ENCODE data around the gene MANSC1. TPM values are rescaled to one million over a fixed set of nuclear protein-coding genes. Genes with fewer than 3 reads are reported as not detected.

The MANSC1 gene
- total RNA-seq, 1 donor from 2014 or later: 2.9 TPM

GRCh38 chr12:12392413-12392812 is 42.4 kb upstream of the MANSC1 start:
- no peak for DNase-seq (ENCODE audit: low read depth)
- no peaks in the 10 kb centered on the region for H3K9me3 ChIP-seq (ENCODE audit: insufficient read depth, low read depth, low read length)
- Mint-ChIP-seq H3K4me1 (ENCODE audit: low read depth, unreplicated experiment) (peaks cover 3% of the 10 kb centered on the region), H3K27ac (ENCODE audit: unreplicated experiment) (no peak overlapping the region), H3K4me3 (ENCODE audit: unreplicated experiment) (no peak overlapping the region), H3K27me3 (ENCODE audit: low read depth, unreplicated experiment) (no peaks in the 10 kb centered on the region), H3K9me3 (ENCODE audit: unreplicated experiment) (no peaks in the 10 kb centered on the region), H3K36me3 (ENCODE audit: low read depth, unreplicated experiment) (peaks cover 5% of the 10 kb centered on the region)
- H3K79me2 ChIP-seq (ENCODE audit: insufficient read depth, low read length): no peaks in the 10 kb centered on the region
- no peak overlapping the region for H2AFZ ChIP-seq (ENCODE audit: low read depth, low read length)
- peaks cover 7% of the 10 kb centered on the region for H3K4me1 ChIP-seq (ENCODE audit: insufficient read depth, low read length)
- TF ChIP-seq, protein P1, sequence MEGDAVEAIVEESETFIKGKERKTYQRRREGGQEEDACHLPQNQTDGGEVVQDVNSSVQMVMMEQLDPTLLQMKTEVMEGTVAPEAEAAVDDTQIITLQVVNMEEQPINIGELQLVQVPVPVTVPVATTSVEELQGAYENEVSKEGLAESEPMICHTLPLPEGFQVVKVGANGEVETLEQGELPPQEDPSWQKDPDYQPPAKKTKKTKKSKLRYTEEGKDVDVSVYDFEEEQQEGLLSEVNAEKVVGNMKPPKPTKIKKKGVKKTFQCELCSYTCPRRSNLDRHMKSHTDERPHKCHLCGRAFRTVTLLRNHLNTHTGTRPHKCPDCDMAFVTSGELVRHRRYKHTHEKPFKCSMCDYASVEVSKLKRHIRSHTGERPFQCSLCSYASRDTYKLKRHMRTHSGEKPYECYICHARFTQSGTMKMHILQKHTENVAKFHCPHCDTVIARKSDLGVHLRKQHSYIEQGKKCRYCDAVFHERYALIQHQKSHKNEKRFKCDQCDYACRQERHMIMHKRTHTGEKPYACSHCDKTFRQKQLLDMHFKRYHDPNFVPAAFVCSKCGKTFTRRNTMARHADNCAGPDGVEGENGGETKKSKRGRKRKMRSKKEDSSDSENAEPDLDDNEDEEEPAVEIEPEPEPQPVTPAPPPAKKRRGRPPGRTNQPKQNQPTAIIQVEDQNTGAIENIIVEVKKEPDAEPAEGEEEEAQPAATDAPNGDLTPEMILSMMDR (IDR thresholded peaks at IDR 0.05; ENCODE audit: insufficient read depth, low read depth, low read length): no peak
- TF ChIP-seq EZH2 (IDR thresholded peaks at IDR 0.05; ENCODE audit: insufficient read depth, low read length): no peak
- no peaks in the 10 kb centered on the region for H3K36me3 ChIP-seq (ENCODE audit: insufficient read depth, low read length)
- no peaks in the 10 kb centered on the region for H4K20me1 ChIP-seq (ENCODE audit: insufficient read depth, low read length)
- no peak overlapping the region for H3K9ac ChIP-seq (ENCODE audit: low read length)
- H3K4me3 ChIP-seq (ENCODE audit: insufficient read depth, low read depth, low read length): no peak overlapping the region
- H3K27ac ChIP-seq (ENCODE audit: low read depth, low read length): no peak overlapping the region
- H3K27me3 ChIP-seq (ENCODE audit: insufficient read depth, low read length): no peaks in the 10 kb centered on the region
- H3K4me2 ChIP-seq (ENCODE audit: low read length): no peak overlapping the region
- FAIRE-seq: no peak

DNA sequence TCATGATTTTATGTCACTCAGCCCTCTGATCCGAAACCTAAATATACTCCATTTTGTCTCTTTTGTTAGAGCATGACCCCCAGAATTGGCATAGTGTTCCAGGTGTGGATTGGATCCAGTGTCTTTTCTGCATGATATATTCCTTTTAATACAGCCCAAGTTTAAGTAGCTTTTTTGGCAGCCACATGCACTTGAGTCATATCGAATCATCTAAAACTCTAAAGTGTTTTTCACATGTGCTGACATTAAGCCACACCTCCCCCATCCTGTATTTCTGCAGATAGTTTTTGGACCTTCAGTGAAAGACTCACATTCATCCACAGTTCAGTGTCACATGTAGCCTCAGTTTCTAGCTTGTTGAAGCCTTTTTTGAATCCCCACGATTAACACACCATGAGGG is 37.5 kb upstream of the MANSC1 start:
- Histone ChIP-seq H3K4me3 (ENCODE audit: insufficient read depth, low read depth, low read length) (no peak overlapping the region), H3K9ac (ENCODE audit: low read length) (no peak overlapping the region), H3K79me2 (ENCODE audit: insufficient read depth, low read length) (no peaks in the 10 kb centered on the region), H3K9me3 (ENCODE audit: insufficient read depth, low read depth, low read length) (no peaks in the 10 kb centered on the region), H3K4me1 (ENCODE audit: insufficient read depth, low read length) (peaks cover 14% of the 10 kb centered on the region), H4K20me1 (ENCODE audit: insufficient read depth, low read length) (no peaks in the 10 kb centered on the region), H2AFZ (ENCODE audit: low read depth, low read length) (no peak overlapping the region), H3K36me3 (ENCODE audit: insufficient read depth, low read length) (no peaks in the 10 kb centered on the region), H3K4me2 (ENCODE audit: low read length) (peak overlapping the region; percentile 38), H3K27ac (ENCODE audit: low read depth, low read length) (no peak overlapping the region), H3K27me3 (ENCODE audit: insufficient read depth, low read length) (no peaks in the 10 kb centered on the region)
- FAIRE-seq (peak; percentile 86), DNase-seq (ENCODE audit: low read depth) (peak; percentile 68)
- Mint-ChIP-seq H3K36me3 (ENCODE audit: low read depth, unreplicated experiment) (peaks cover 3% of the 10 kb centered on the region), H3K27me3 (ENCODE audit: low read depth, unreplicated experiment) (no peaks in the 10 kb centered on the region), H3K4me1 (ENCODE audit: low read depth, unreplicated experiment) (peaks cover 21% of the 10 kb centered on the region), H3K4me3 (ENCODE audit: unreplicated experiment) (no peak overlapping the region), H3K9me3 (ENCODE audit: unreplicated experiment) (no peaks in the 10 kb centered on the region), H3K27ac (ENCODE audit: unreplicated experiment) (no peak overlapping the region)
- no peak for TF ChIP-seq EZH2 (IDR thresholded peaks at IDR 0.05; ENCODE audit: insufficient read depth, low read length)
- TF ChIP-seq, protein P1 (IDR thresholded peaks at IDR 0.05; ENCODE audit: insufficient read depth, low read depth, low read length): no peak

DNA sequence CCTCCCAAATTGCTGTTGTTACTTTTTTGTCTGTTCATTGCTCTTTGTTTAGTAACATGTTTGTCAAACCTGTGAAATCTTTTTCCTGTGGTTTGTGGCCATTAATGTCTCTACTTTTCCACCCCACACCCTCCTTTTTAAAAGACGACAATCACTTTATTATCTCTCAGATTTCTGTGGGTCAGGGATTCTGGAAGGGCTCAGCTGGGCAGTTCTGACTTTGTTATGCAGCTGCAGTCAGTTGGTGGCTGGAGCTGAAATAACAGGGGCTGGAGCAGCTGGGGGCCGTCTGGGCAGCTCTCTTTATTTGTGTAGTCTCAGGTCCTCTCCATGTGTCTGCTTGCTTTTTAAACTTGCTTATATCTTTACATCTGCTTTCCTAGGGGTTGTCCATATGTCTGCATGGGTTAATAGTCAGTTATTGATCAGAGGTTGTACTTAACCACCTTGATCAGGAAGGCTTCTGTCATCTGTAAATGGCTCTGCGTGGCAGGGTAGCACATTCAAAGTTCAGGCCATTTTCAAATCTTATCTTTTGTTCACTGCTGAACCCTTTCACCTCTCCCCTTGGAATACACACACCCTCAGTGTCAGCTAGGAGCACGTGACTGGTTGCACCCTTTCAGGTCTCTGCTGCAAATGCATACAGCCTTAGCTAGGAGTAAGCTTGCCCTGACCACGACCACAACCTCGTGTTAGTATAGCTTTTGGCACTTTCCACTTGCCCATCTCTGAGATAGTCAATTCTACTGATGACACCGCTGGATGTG is 34.7 kb upstream of the MANSC1 start:
- peak overlapping the region; percentile 29 for H3K4me2 ChIP-seq (ENCODE audit: low read length)
- Mint-ChIP-seq H3K4me1 (ENCODE audit: low read depth, unreplicated experiment) (peaks cover 23% of the 10 kb centered on the region), H3K27ac (ENCODE audit: unreplicated experiment) (peak overlapping the region; percentile 74), H3K27me3 (ENCODE audit: low read depth, unreplicated experiment) (no peaks in the 10 kb centered on the region), H3K9me3 (ENCODE audit: unreplicated experiment) (no peaks in the 10 kb centered on the region), H3K4me3 (ENCODE audit: unreplicated experiment) (no peak overlapping the region), H3K36me3 (ENCODE audit: low read depth, unreplicated experiment) (peaks cover under 1% of the 10 kb centered on the region)
- no peaks in the 10 kb centered on the region for H4K20me1 ChIP-seq (ENCODE audit: insufficient read depth, low read length)
- H3K9ac ChIP-seq (ENCODE audit: low read length): peak overlapping the region; percentile 22
- no peaks in the 10 kb centered on the region for H3K27me3 ChIP-seq (ENCODE audit: insufficient read depth, low read length)
- no peaks in the 10 kb centered on the region for H3K79me2 ChIP-seq (ENCODE audit: insufficient read depth, low read length)
- H3K4me1 ChIP-seq (ENCODE audit: insufficient read depth, low read length): peaks cover 14% of the 10 kb centered on the region
- no peaks in the 10 kb centered on the region for H3K9me3 ChIP-seq (ENCODE audit: insufficient read depth, low read depth, low read length)
- DNase-seq (ENCODE audit: low read depth) (no peak), FAIRE-seq (no peak)
- no peak for TF ChIP-seq EZH2 (IDR thresholded peaks at IDR 0.05; ENCODE audit: insufficient read depth, low read length)
- TF ChIP-seq, protein P1 (IDR thresholded peaks at IDR 0.05; ENCODE audit: insufficient read depth, low read depth, low read length): no peak
- H3K4me3 ChIP-seq (ENCODE audit: insufficient read depth, low read depth, low read length): no peak overlapping the region
- H2AFZ ChIP-seq (ENCODE audit: low read depth, low read length): no peak overlapping the region
- H3K27ac ChIP-seq (ENCODE audit: low read depth, low read length): no peak overlapping the region
- no peaks in the 10 kb centered on the region for H3K36me3 ChIP-seq (ENCODE audit: insufficient read depth, low read length)

All from astrocyte (in vitro differentiated cells and primary cell).